HG02973 (cell line): Measurements from ENCODE around the gene CFAP251.

ENCODE experiments used
- ATAC-seq: cut with Tn5 transposase; IDR thresholded peaks from one replicate; pipeline ENCODE4 v1.9.1; 2021; ENCODE audit warnings: moderate library complexity; ENCODE audit not compliant: unreplicated experiment

Gene CFAP251

GRCh38 chr12:121946313-121947025 lies 28.1 kb downstream of the CFAP251 start:
- ATAC-seq = no peak

- ATAC-seq = no peak
These were observed 29.6 kb downstream of the CFAP251 start for GRCh38 chr12:121947981-121948380.

- ATAC-seq = no peak
These were observed 31.4 kb downstream of the CFAP251 start for GRCh38 chr12:121949648-121950397.

GRCh38 chr12:121953117-121953692 lies 34.8 kb downstream of the CFAP251 start:
- no peak for ATAC-seq

GRCh38 chr12:121953695-121954094 lies 35.3 kb downstream of the CFAP251 start:
- no peak for ATAC-seq

GRCh38 chr12:121955258-121956237 lies 37.2 kb downstream of the CFAP251 start:
- ATAC-seq = no peak

GRCh38 chr12:121957861-121958515 lies 39.6 kb downstream of the CFAP251 start:
- no peak for ATAC-seq

GRCh38 chr12:121958541-121959240 lies 40.3 kb downstream of the CFAP251 start:
- no peak for ATAC-seq

- ATAC-seq = no peak
These were observed 42.1 kb downstream of the CFAP251 start for GRCh38 chr12:121960541-121960940.

- no peak for ATAC-seq
These were observed 42.9 kb downstream of the CFAP251 start for GRCh38 chr12:121961195-121961879.

GRCh38 chr12:121963341-121964018 lies 45.1 kb downstream of the CFAP251 start:
- no peak for ATAC-seq

GRCh38 chr12:121964813-121965643 lies 46.6 kb downstream of the CFAP251 start:
- ATAC-seq = no peak

GRCh38 chr12:121966959-121967358 lies 48.6 kb downstream of the CFAP251 start:
- ATAC-seq = no peak

GRCh38 chr12:121968876-121969275 lies 50.5 kb downstream of the CFAP251 start:
- ATAC-seq = no peak

GRCh38 chr12:121969726-121970125 lies 51.3 kb downstream of the CFAP251 start:
- no peak for ATAC-seq

GRCh38 chr12:121970581-121971300 lies 52.3 kb downstream of the CFAP251 start:
- ATAC-seq = no peak
